ENCODE results near the gene DNAJA2.

GRCh38 chr16:46973996-46974324 is 486 bp upstream of the DNAJA2 start:
- no peak for TF ChIP-seq CHD2 (IDR thresholded peaks at IDR 0.05; ENCODE audit: low read length, partially characterized antibody)
- TF ChIP-seq, protein P1, sequence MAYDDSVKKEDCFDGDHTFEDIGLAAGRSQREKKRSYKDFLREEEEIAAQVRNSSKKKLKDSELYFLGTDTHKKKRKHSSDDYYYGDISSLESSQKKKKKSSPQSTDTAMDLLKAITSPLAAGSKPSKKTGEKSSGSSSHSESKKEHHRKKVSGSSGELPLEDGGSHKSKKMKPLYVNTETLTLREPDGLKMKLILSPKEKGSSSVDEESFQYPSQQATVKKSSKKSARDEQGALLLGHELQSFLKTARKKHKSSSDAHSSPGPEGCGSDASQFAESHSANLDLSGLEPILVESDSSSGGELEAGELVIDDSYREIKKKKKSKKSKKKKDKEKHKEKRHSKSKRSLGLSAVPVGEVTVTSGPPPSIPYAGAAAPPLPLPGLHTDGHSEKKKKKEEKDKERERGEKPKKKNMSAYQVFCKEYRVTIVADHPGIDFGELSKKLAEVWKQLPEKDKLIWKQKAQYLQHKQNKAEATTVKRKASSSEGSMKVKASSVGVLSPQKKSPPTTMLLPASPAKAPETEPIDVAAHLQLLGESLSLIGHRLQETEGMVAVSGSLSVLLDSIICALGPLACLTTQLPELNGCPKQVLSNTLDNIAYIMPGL (CRISPR knock-in tag; IDR thresholded peaks at IDR 0.05; ENCODE audit: borderline replicate concordance), result no peak
- no peak for TF ChIP-seq JUN (IDR thresholded peaks at IDR 0.05)
- peak; percentile 2; the same call in 1 of the 3 replicates for TF ChIP-seq CTCF (IDR thresholded peaks at IDR 0.05)
- no peak for TF ChIP-seq MYC (IDR thresholded peaks at IDR 0.05; ENCODE audit: borderline replicate concordance, low read length)
- no peak for TF ChIP-seq RCOR1 (IDR thresholded peaks at IDR 0.05; ENCODE audit: low read depth, low read length)
- no peak for TF ChIP-seq KDM5A (IDR thresholded peaks at IDR 0.05)
